IMR-90 (cell line): ENCODE results near the gene P4HA2. TPM values are rescaled to one million over a fixed set of nuclear protein-coding genes. Genes with fewer than 3 reads are reported as not detected.

Experiments
- ATAC-seq: fragments of 200-7000 bp; cut with Tn5 transposase; 2 replicates; pipeline ENCODE4 v1.9.1; 2020; ENCODE audit warnings: low read depth, mild to moderate bottlenecking, moderate library complexity
- BruUV-seq: library from RNA; stranded (reverse); fragments of 400-500 nt; replicated peaks from 2 replicates; lab custom pipeline; 2021; lab: Mats Ljungman, UMichigan
- CTCF ChIA-PET: fragments of 300-600 bp; formaldehyde crosslinking; extraction: SDS; loops from one replicate; lab custom pipeline; 2021; ENCODE audit warnings: antibody characterized with exemption; lab: Yijun Ruan, JAX
- POLR2A ChIA-PET: fragments of 300-600 bp; sonication (Branson Sonifier 250); formaldehyde crosslinking; loops from one replicate; lab custom pipeline; 2022; ENCODE audit warnings: antibody characterized with exemption; ENCODE audit not compliant: unreplicated experiment; lab: Charles Lee
- DNase-seq: peaks from one replicate; pipeline ENCODE4 v3.0.0; 2013
- H2AFZ ChIP-seq: replicated peaks from 2 replicates; pipeline ENCODE3; 2013; ENCODE audit warnings: low read length, mild to moderate bottlenecking; ENCODE audit not compliant: poor library complexity
- H2AK5ac ChIP-seq: 2 replicates; pipeline ENCODE4 v1.6.1; 2013; ENCODE audit warnings: low read depth, low read length, inconsistent platforms
- H2AK9ac ChIP-seq: replicated peaks from 2 replicates; pipeline ENCODE3; 2013; ENCODE audit warnings: mild to moderate bottlenecking, low read depth, low read length, moderate library complexity; ENCODE audit not compliant: poor library complexity
- H2BK120ac ChIP-seq: 2 replicates; pipeline ENCODE4 v1.6.1; 2013; ENCODE audit warnings: low read depth, low read length, inconsistent platforms
- H2BK15ac ChIP-seq: 3 replicates; pipeline ENCODE4 v1.6.1; 2013; ENCODE audit warnings: low read depth, low read length, inconsistent platforms
- H2BK20ac ChIP-seq: 2 replicates; pipeline ENCODE4 v1.6.1; 2013; ENCODE audit warnings: low read depth, mild to moderate bottlenecking, inconsistent platforms, low read length, moderate library complexity
- H2BK5ac ChIP-seq: 2 replicates; pipeline ENCODE4 v1.6.1; 2013; ENCODE audit warnings: mild to moderate bottlenecking, low read depth, low read length, inconsistent platforms; ENCODE audit not compliant: poor library complexity, severe bottlenecking
- H3K14ac ChIP-seq: replicated peaks from 2 replicates; pipeline ENCODE4 v1.6.1; 2013; ENCODE audit warnings: low read depth, low read length, inconsistent platforms
- H3K18ac ChIP-seq: 2 replicates; pipeline ENCODE4 v1.6.1; 2013; ENCODE audit warnings: low read depth, low read length, control low read depth
- H3K23ac ChIP-seq: 2 replicates; pipeline ENCODE4 v1.6.1; 2013; ENCODE audit warnings: low read depth, low read length, inconsistent platforms
- H3K27ac ChIP-seq: 2 replicates; pipeline ENCODE4 v1.5.1; 2013; ENCODE audit warnings: mild to moderate bottlenecking, control low read depth, low read length; ENCODE audit not compliant: insufficient read depth
- H3K27me3 ChIP-seq: 2 replicates; pipeline ENCODE4 v1.6.1; 2013; ENCODE audit warnings: low read length; ENCODE audit not compliant: control insufficient read depth, insufficient read depth
- H3K36me3 ChIP-seq: 2 replicates; pipeline ENCODE4 v1.6.1; 2013; ENCODE audit warnings: low read length, mixed read lengths; ENCODE audit not compliant: control insufficient read depth, insufficient read depth
- H3K4ac ChIP-seq: 2 replicates; pipeline ENCODE4 v1.6.1; 2013; ENCODE audit warnings: low read depth, low read length, inconsistent platforms
- H3K4me1 ChIP-seq: 2 replicates; pipeline ENCODE4 v1.6.1; 2013; ENCODE audit warnings: low read length, mixed read lengths; ENCODE audit not compliant: control insufficient read depth, insufficient read depth
- H3K4me2 ChIP-seq: 2 replicates; pipeline ENCODE4 v1.6.1; 2013; ENCODE audit warnings: low read depth, mild to moderate bottlenecking, control low read depth, low read length, moderate library complexity
- H3K4me3 ChIP-seq: 2 replicates; pipeline ENCODE4 v1.5.1; 2013; ENCODE audit warnings: low read depth, mild to moderate bottlenecking, control low read depth, low read length, moderate library complexity; ENCODE audit not compliant: insufficient read depth
- H3K56ac ChIP-seq: 2 replicates; pipeline ENCODE4 v1.6.1; 2013; ENCODE audit warnings: low read length, inconsistent platforms; ENCODE audit not compliant: insufficient read depth; ENCODE audit errors: extremely low read depth
- H3K79me1 ChIP-seq, 2 experiments: 2 replicates each; pipeline ENCODE4 v1.6.1; 2013; ENCODE audit warnings: low read length in 2 of 2, inconsistent platforms in 1 of 2, low read depth in 1 of 2
- H3K9ac ChIP-seq: 2 replicates; pipeline ENCODE4 v1.6.1; 2013; ENCODE audit warnings: low read depth, low read length, control low read depth
- H3K9me1 ChIP-seq: 2 replicates; pipeline ENCODE4 v1.6.1; 2013; ENCODE audit warnings: low read length, inconsistent platforms; ENCODE audit not compliant: insufficient read depth
- H3K9me3 ChIP-seq: 2 replicates; pipeline ENCODE4 v1.6.1; 2013; ENCODE audit warnings: low read length; ENCODE audit not compliant: control insufficient read depth, insufficient read depth
- H4K20me1 ChIP-seq: 2 replicates; pipeline ENCODE4 v1.6.1; 2013; ENCODE audit warnings: low read length, inconsistent platforms; ENCODE audit not compliant: insufficient read depth
- H4K5ac ChIP-seq: 2 replicates; pipeline ENCODE4 v1.6.1; 2013; ENCODE audit warnings: mild to moderate bottlenecking, low read depth, low read length, control low read depth
- H4K8ac ChIP-seq, 2 experiments: 2 replicates each; pipeline ENCODE4 v1.6.1; 2013; ENCODE audit warnings: low read depth in 2 of 2, low read length in 2 of 2, control low read depth in 1 of 2, inconsistent platforms in 1 of 2
- H4K91ac ChIP-seq: 2 replicates; pipeline ENCODE4 v1.6.1; 2013; ENCODE audit warnings: low read depth, low read length, inconsistent platforms; ENCODE audit not compliant: insufficient read depth
- BHLHE40 ChIP-seq: fragments of 150-350 bp; IDR thresholded peaks from 2 replicates; pipeline ENCODE4 v1.6.1; 2016; ENCODE audit warnings: mild to moderate bottlenecking, low read depth, low read length
- CTCF ChIP-seq: conservative IDR thresholded peaks from 2 replicates; pipeline ENCODE4 v1.5.1; 2012; ENCODE audit warnings: mild to moderate bottlenecking, low read depth, low read length, improper control_type of control experiment
- FOS ChIP-seq: fragments of 150-350 bp; IDR thresholded peaks from 2 replicates; pipeline ENCODE4 v1.6.1; 2016; ENCODE audit warnings: low read depth, low read length
- MAFK ChIP-seq: IDR thresholded peaks from 2 replicates; pipeline ENCODE4 v1.6.1; 2012; ENCODE audit warnings: low read depth, low read length, improper control_type of control experiment
- POLR2A ChIP-seq: IDR thresholded peaks from 2 replicates; pipeline ENCODE4 v1.6.1; 2012; ENCODE audit warnings: mild to moderate bottlenecking, low read depth, low read length
- RAD21 ChIP-seq: IDR thresholded peaks from 2 replicates; pipeline ENCODE4 v1.6.1; 2012; ENCODE audit warnings: low read length, improper control_type of control experiment
- SMC3 ChIP-seq: fragments of 150-350 bp; IDR thresholded peaks from 2 replicates; pipeline ENCODE4 v1.6.1; 2016; ENCODE audit warnings: low read depth, mild to moderate bottlenecking, antibody characterized with exemption, low read length, moderate library complexity
- WGBS, 2 experiments: methylation state at CpG; one replicate each; pipeline versions ENCODE4 v1.1.5 to v1.1.7; 2013; ENCODE audit warnings: missing lambda C conversion rate in 2 of 2; ENCODE audit not compliant: insufficient read length in 1 of 2; ENCODE audit errors: extremely low coverage in 2 of 2; 5-methylcytosine and 5-hydroxymethylcytosine counted together
- dilution Hi-C: fragments of 300-500 bp; cut with HindIII; formaldehyde crosslinking; loops from one replicate; pipeline ENCODE4 v1.14.3; 2018; ENCODE audit warnings: low sequenced_read_pairs; ENCODE audit not compliant: unreplicated experiment
- in situ Hi-C: fragments of 300-500 bp; cut with MboI; formaldehyde crosslinking; loops from 3 replicates; pipeline ENCODE4 v1.14.3; 2019; ENCODE audit warnings: low sequenced_read_pairs, inconsistent platforms, mixed read lengths
- intact Hi-C: fragments of 100-400 bp; cut with micrococcal nuclease; formaldehyde crosslinking; loops from 2 replicates; pipeline ENCODE4 v1.10.0; 2022
- polyA plus RNA-seq, 3 experiments: library from polyadenylated mRNA; depleted of rRNA; stranded (reverse); fragments of >200 nt; gene quantifications; 2 replicates each; pipeline ENCODE4 v1.2.3, GENCODE V29; 2012; ENCODE audit warnings: low replicate concordance in 1 of 3
- total RNA-seq: library from RNA; depleted of rRNA; stranded (reverse); fragments of >200 nt; gene quantifications from 2 replicates; pipeline ENCODE4 v1.2.3, GENCODE V29; 2012
- TF ChIP-seq, protein P1 (sequence below): fragments of 150-350 bp; IDR thresholded peaks from 2 replicates; pipeline ENCODE4 v1.6.1; 2017; ENCODE audit warnings: mild to moderate bottlenecking, antibody characterized with exemption, low read length, low read depth

The P4HA2 gene
- total and polyA plus RNA-seq, 2 of the 4 experiments (the other 2 are of a cell fraction), result 186 to 225 TPM

- Histone ChIP-seq H3K36me3 (no peaks in the 10 kb centered on the region), H4K20me1 (no peaks in the 10 kb centered on the region), H3K56ac (no peak overlapping the region), H3K27ac (no peak overlapping the region), H3K4ac (no peak overlapping the region), H3K79me1 (no peaks in the 10 kb centered on the region), H4K5ac (no peak overlapping the region), H4K8ac (no peak overlapping the region), H3K9ac (no peak overlapping the region), H3K4me1 (no peaks in the 10 kb centered on the region; the same call in 1 of the 2 replicates), H3K9me1 (no peaks in the 10 kb centered on the region; the same call in 1 of the 2 replicates), H3K9me3 (no peaks in the 10 kb centered on the region), H2AK5ac (no peak overlapping the region), H3K18ac (no peak overlapping the region), H2AK9ac (no peak overlapping the region), H2BK5ac (no peak overlapping the region), H3K4me2 (no peak overlapping the region), H3K23ac (no peak overlapping the region), H3K14ac (no peak overlapping the region), H3K27me3 (no peaks in the 10 kb centered on the region; the same call in 1 of the 2 replicates), H2BK15ac (no peak overlapping the region), H2BK20ac (no peak overlapping the region), H2BK120ac (no peak overlapping the region), H4K91ac (no peak overlapping the region), H3K4me3 (no peak overlapping the region), H2AFZ (no peak overlapping the region)
- dilution Hi-C loops (no loop called here), in situ Hi-C loops (no loop called here), intact Hi-C loops (no loop called here)
- ChIA-PET POLR2A (no interaction called here), CTCF (no interaction called here)
- WGBS, 2 experiments, result 67% methylated on average over 3 of the region's 3 CpGs; no CpG with 5 or more reads in 1 of the 2 experiments
- BruUV-seq, result no TSS peak
- DNase-seq (no peak), ATAC-seq (no peak)
- TF ChIP-seq, protein P1, sequence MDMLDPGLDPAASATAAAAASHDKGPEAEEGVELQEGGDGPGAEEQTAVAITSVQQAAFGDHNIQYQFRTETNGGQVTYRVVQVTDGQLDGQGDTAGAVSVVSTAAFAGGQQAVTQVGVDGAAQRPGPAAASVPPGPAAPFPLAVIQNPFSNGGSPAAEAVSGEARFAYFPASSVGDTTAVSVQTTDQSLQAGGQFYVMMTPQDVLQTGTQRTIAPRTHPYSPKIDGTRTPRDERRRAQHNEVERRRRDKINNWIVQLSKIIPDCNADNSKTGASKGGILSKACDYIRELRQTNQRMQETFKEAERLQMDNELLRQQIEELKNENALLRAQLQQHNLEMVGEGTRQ, result no peak
- TF ChIP-seq SMC3 (no peak), MAFK (no peak), BHLHE40 (no peak), FOS (no peak), POLR2A (no peak), RAD21 (no peak), CTCF (no peak)
Measured at GRCh38 chr5:132232465-132232864, 4.8 kb upstream of the P4HA2 start.
